ENCODE results near the gene VRTN.

The VRTN gene

GRCh38 chr14:74400031-74400685 is 51.9 kb downstream of the VRTN start:
- no peak for DNase-seq

GRCh38 chr14:74400919-74401503 is 52.7 kb downstream of the VRTN start:
- no peak for DNase-seq

DNA sequence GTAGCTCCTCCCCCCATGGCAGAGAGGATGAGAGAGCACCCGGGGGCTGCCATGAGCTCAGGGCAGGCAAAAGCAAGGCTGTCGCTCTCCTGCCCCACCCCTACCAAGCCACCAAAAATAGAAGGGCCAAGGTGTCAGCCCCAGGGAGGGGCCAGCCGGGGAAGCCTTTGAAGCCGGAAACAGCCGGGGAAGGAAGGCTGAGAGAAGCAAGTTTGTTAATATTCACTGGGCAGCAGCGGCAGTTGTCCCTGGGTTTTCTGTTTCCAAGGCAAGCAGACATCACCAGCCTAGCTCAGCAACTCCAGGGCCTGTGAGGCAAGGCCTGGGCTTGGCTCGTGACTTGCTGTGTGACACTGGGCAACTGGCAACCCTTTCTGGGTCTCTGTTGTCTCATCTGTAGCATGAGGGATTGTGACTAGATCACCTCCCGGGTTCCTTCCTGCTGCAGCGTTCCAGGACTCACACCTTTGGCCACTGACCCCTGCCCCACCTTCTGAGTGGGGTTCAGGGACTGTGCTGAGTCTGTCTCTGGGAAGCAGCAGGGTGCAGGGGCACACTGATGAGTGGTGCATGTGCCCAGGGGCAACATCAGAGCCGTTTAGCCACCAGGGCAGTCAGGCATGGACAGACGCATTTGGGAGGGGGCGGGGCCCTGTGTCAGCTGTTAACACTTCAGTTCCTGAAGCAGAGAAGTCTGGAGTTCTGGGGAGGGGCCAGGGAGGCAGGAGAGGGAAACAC is 53.4 kb downstream of the VRTN start:
- DNase-seq = peak; percentile 58

DNA sequence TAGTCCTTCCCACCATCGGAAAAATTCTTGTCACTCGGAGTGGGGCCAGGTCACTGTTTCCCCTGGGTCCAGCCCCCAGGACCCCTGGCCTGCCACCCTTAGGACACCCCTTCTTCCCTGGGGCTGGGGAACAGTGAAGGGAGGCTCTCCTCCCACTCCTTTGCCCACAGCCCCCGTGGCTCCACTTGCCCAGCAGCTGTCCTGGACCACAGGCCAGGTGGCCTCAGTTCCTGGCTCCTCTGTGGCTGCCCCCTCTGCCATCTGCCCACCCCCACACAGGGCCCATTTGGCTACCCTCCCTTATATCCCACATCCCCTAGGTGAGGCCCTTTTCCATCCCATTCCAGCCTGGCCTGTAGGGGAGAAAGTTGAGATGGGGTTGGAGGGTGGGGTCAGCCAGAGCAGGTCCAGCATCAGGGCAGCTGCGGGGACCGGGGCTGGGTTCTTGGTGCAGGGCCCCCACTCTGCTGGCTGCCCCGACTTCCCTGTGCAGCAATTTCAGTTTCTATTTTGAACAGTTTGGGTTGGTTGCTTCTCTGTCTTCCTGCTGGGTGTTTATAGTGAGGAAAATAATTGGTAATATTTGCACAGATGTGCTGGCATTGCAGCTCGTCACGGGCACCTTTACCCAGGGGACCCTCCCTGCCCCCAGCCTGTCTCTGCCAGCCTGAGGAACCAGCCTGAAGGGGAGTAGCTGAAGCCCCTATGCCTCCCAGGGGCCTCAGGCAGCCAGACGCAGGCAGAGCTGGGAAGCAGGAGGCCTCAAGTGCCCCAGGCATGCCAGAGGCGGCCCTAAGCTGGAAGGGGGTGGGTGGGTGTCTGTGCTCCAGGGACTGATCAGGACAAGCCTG is 54.4 kb downstream of the VRTN start:
- no peak for DNase-seq

DNA sequence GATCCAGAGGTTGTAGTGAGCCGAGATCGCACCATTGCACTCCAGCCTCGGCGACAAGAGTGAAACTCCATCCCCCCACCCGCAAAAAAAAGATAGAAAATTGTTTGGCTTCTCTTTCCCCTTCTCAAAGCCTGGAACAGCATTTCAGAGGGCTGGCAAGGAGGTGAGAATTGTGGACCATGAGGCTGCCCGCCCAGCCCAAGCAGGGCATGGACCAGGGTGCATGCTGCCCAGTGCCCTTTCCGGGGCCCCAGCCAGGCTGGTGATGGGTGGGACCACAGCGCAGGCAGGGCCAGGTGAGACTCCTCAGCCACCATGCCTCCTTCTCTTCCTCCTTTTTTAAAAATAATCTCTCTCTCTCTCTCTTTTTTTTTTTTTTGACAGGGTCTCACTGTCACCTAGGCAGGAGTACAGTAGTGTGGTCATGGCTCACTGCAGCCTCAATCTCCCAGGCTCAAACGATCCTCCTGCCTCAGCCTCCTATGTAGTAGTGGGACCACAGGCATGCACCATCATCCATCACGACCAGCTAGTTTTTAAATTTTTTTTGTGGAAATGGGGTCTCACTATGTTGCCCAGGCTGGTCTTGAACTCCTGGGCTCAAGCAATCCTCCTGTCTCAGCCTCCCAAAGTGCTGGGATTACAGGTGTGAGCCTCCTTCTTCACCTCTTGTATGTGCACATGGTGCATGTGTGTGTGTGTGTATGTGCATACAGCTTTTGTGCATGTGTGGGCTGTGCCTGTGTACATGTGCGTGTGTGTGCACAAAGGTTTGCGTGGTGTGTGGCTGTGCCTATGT is 55.5 kb downstream of the VRTN start:
- DNase-seq = no peak

DNA sequence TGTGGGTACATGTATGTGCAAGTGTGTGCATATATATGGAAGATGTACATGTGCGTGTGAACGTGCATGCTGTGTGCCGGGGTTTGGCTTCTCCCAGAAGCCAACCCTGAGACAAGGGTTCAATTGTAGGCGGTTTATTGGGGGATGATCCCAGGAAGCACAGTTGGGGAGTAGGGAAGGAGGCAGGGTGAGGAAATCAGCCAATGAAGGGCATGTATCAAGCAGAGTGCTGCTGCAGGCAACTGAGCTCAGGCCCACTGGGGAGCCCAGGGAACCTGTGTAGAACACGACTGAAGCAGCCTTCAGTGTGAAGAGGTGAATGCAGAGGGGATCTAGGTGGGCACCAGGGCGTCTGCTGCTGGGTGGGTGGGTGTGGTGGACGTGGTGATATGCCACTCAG is 56.2 kb downstream of the VRTN start:
- no peak for DNase-seq

DNA sequence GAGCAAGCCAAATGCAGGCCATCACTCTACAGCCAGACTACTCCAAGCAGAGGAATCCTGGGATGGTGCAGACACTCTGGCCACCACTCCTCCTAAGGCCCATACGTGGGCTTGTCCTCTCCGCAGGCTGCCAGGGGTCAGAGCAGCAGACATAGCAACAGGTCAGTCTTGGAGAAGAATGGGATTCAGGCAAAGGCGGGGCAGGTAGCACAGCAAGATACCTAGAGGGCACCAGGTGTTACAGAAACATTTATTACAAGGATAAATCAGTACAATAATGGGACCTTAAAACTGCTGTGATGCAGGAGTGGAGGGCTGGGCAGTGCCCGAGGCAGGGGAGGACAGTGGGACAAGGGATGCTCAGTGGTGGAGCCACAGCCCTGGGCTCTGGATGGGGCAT is 57.4 kb downstream of the VRTN start:
- DNase-seq = no peak

DNA sequence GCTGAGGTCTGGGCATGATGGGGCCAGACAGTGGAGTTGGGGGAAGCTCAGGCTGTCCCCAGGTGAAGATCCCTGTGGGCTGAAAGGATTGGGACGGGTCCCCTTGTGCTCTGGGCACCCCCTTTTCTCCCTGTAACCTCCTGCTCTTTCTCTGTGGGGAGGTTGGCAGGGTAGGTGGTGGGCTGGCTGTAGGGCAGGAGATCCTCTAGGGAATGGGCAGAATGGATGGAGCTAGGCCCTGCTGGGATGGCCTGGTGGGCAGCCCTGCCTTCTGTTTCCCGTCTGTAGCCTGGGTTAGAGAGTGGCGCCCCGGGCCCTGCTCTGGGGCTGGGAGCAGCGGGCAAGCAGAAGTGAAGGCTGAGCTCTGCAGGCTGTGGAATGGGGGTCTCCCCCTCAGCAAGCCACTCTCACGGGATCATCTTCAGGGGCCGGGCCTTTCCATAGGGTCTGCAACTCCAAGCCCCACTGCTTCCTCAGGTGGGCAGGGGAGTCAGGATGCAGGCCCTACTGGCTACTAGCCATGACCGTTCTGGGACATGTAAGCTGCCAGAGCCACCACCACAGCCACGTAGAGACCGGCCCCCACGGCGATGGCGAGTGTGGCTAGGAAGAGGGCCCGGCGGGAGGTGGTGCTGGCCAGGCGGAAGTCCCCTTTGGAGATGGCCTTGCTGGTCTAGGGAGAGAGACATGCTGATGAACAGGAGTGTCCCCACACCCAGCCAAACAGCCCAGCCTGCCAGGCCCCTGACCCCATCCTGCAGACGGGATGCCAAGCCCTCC is 58.9 kb downstream of the VRTN start:
- DNase-seq = no peak

- no peak for DNase-seq
Measured at GRCh38 chr14:74407801-74408154, 59.5 kb downstream of the VRTN start.

- DNase-seq = no peak
Measured at GRCh38 chr14:74408870-74409269, 60.6 kb downstream of the VRTN start.

DNA sequence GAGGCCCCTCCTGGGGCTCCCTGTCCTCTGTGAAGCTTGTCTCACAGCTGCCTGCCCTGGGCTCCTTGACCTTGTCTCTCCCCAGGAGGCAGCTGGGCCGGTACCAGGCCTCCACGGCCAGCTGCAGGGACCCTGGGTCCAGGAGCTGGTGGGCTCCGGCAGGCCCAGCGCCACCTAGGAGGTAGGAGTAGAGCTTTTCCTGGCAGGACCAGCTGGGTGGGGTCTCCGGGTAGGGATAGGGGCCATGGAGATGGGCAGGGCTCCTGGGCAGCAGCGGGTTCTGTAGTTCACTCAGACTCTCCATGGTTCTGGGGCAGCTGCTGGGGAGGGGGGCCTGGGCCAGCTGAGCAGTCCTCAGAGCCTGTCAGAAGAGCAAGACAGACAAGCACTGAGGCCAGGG is 61.2 kb downstream of the VRTN start:
- no peak for DNase-seq

Data from activated T-cell treated with anti-CD3 and anti-CD28 coated beads, Interleukin-2, amount 50 U/mL, for 1 hour (primary cell).